ENCODE measurements around the gene DAAM1. TPM values are rescaled to one million over a fixed set of nuclear protein-coding genes. Genes with fewer than 3 reads are reported as not detected.

Gene DAAM1
- polyA plus RNA-seq, 1 experiment: 9.8 TPM

GRCh38 chr14:59354666-59355065 lies 166.2 kb downstream of the DAAM1 start:
- POLR2A ChIA-PET: no interaction called here
- H3K27me3 ChIP-seq (ENCODE audit: control insufficient read depth, insufficient read depth, low read length): no peaks in the 10 kb centered on the region
- TF ChIP-seq CTCF (IDR thresholded peaks at IDR 0.05; ENCODE audit: low read depth, low read length): no peak
- peak; percentile 55 for DNase-seq (ENCODE audit: low read depth, low spot score)
- H3K4me3 ChIP-seq (ENCODE audit: low read depth, low read length): no peak overlapping the region
- peak overlapping the region; percentile 31 for H3K27ac ChIP-seq (ENCODE audit: low read depth, low read length)
- CTCF ChIA-PET: no interaction called here
- no peaks in the 10 kb centered on the region for H3K9me3 ChIP-seq (ENCODE audit: control insufficient read depth, insufficient read depth, low read length)

- CTCF ChIA-PET: no interaction called here
- no peaks in the 10 kb centered on the region for H3K9me3 ChIP-seq (ENCODE audit: control insufficient read depth, insufficient read depth, low read length)
- DNase-seq (ENCODE audit: low read depth, low spot score): no peak
- no peak overlapping the region for H3K27ac ChIP-seq (ENCODE audit: low read depth, low read length)
- no peaks in the 10 kb centered on the region for H3K27me3 ChIP-seq (ENCODE audit: control insufficient read depth, insufficient read depth, low read length)
- TF ChIP-seq CTCF (IDR thresholded peaks at IDR 0.05; ENCODE audit: low read depth, low read length): no peak
- H3K4me3 ChIP-seq (ENCODE audit: low read depth, low read length): no peak overlapping the region
- POLR2A ChIA-PET: no interaction called here
These were observed 166.6 kb downstream of the DAAM1 start for GRCh38 chr14:59355091-59355490.

DNA sequence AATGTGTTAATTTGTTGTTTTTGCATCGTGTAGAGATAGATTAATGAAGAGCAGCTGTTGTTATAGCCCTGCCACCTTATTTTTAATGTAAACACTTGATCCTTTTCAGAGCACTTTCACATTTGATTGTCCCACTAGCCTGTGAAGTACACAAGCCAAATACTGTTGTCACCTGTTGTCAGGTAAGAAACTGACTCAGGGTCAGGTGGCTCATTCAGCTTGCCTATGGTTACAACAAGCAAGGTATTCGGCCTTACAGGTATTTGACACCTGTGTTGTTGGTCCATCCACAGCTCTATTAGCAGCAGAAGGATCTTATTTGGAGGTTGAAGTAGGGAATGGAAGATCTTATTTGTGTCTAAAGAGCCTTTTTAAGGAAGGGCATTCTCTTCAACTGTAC lies 167.8 kb downstream of the DAAM1 start:
- DNase-seq (ENCODE audit: low read depth, low spot score): no peak
- ChIA-PET CTCF (no interaction called here), POLR2A (no interaction called here)
- no peak for TF ChIP-seq CTCF (IDR thresholded peaks at IDR 0.05; ENCODE audit: low read depth, low read length)
- Histone ChIP-seq H3K27ac (ENCODE audit: low read depth, low read length) (no peak overlapping the region), H3K9me3 (ENCODE audit: control insufficient read depth, insufficient read depth, low read length) (no peaks in the 10 kb centered on the region), H3K27me3 (ENCODE audit: control insufficient read depth, insufficient read depth, low read length) (no peaks in the 10 kb centered on the region), H3K4me3 (ENCODE audit: low read depth, low read length) (no peak overlapping the region)

DNA sequence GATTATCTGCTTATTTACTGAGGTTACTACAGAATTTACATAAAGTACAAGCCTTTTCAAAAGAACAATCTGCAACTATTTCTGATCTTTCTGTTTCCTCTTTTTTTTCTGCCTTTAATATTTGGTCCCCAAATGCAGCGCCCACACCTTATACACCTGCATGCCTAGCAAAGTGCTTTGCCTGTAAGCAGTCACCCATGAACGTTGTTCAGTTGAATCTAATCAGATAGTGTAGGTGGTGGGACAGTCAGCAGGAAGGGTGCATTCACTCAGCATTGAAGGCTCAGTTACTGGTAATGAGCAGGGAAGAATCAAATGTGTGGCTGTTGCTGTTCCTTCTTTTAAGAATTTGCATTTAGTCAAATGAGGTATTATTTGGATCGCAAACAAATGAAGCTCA lies 168.3 kb downstream of the DAAM1 start:
- ChIA-PET CTCF (no interaction called here), POLR2A (no interaction called here)
- H3K27ac ChIP-seq (ENCODE audit: low read depth, low read length): no peak overlapping the region
- no peak overlapping the region for H3K4me3 ChIP-seq (ENCODE audit: low read depth, low read length)
- DNase-seq (ENCODE audit: low read depth, low spot score): no peak
- H3K9me3 ChIP-seq (ENCODE audit: control insufficient read depth, insufficient read depth, low read length): no peaks in the 10 kb centered on the region
- H3K27me3 ChIP-seq (ENCODE audit: control insufficient read depth, insufficient read depth, low read length): no peaks in the 10 kb centered on the region
- no peak for TF ChIP-seq CTCF (IDR thresholded peaks at IDR 0.05; ENCODE audit: low read depth, low read length)

GRCh38 chr14:59358102-59358501 lies 169.6 kb downstream of the DAAM1 start:
- no peak overlapping the region for H3K27ac ChIP-seq (ENCODE audit: low read depth, low read length)
- CTCF ChIA-PET: no interaction called here
- DNase-seq (ENCODE audit: low read depth, low spot score): no peak

More at GRCh38 chr14:59358102-59358501, 169.6 kb downstream of the DAAM1 start:
- H3K4me3 ChIP-seq (ENCODE audit: low read depth, low read length): no peak overlapping the region
- no peak for TF ChIP-seq CTCF (IDR thresholded peaks at IDR 0.05; ENCODE audit: low read depth, low read length)
- no peaks in the 10 kb centered on the region for H3K9me3 ChIP-seq (ENCODE audit: control insufficient read depth, insufficient read depth, low read length)
- POLR2A ChIA-PET: no interaction called here
- H3K27me3 ChIP-seq (ENCODE audit: control insufficient read depth, insufficient read depth, low read length): no peaks in the 10 kb centered on the region

Data from AG04450 (cell line).